A549 (cell line): ENCODE measurements around the gene VSIG2. TPM values are rescaled to one million over a fixed set of nuclear protein-coding genes. Genes with fewer than 3 reads are reported as not detected.

Experiments used
- ATAC-seq, 2 experiments: fragments of 200-7000 bp in 1 of 2; fragments of >200 bp in 1 of 2; cut with Nextera tagmentation in 1 of 2; cut with Tn5 transposase in 1 of 2; 3 replicates each; pipeline versions ENCODE4 v1.8.0 to v1.9.1; 2018 to 2020; ENCODE audit warnings: mild to moderate bottlenecking in 1 of 2, moderate library complexity in 1 of 2
- CTCF ChIA-PET: fragments of 300-600 bp; sonication (Branson Sonifier 250); formaldehyde crosslinking; extraction: SDS; loops from one replicate; lab custom pipeline; 2021; ENCODE audit warnings: antibody characterized with exemption, inconsistent platforms; lab: Yijun Ruan, JAX
- POLR2A ChIA-PET: fragments of 350-600 bp; formaldehyde crosslinking; extraction: SDS; loops from one replicate; lab custom pipeline; 2021; ENCODE audit warnings: antibody characterized with exemption, inconsistent platforms; lab: Yijun Ruan, JAX
- DNase-seq, 2 experiments: peaks; one replicate each; pipeline versions ENCODE4 v3.0.0 to v3.0.0-alpha.2; 2011 to 2016; ENCODE audit warnings: low read depth in 1 of 2, low spot score in 1 of 2
- FAIRE-seq: peaks from 2 replicates; lab custom pipeline; 2011; peaks lifted over from hg19 to GRCh38; lab: Jason Lieb, UNC
- H3K27ac ChIP-seq, 2 experiments: fragments of >200 bp; sonication (Bioruptor Twin); formaldehyde crosslinking; 3 replicates each; pipeline ENCODE4 v1.5.1; 2016 to 2017
- H3K4me1 ChIP-seq: fragments of >200 bp; sonication (Bioruptor Twin); formaldehyde crosslinking; 3 replicates; pipeline ENCODE4 v1.6.1; 2016
- H3K4me2 ChIP-seq: fragments of >200 bp; sonication (Bioruptor Twin); formaldehyde crosslinking; 3 replicates; pipeline ENCODE4 v1.6.1; 2016
- H3K4me3 ChIP-seq: fragments of >200 bp; sonication (Bioruptor Twin); formaldehyde crosslinking; 3 replicates; pipeline ENCODE4 v1.5.1; 2016
- H3K9me3 ChIP-seq: fragments of >200 bp; sonication (Bioruptor Twin); formaldehyde crosslinking; 3 replicates; pipeline ENCODE4 v1.6.1; 2016
- BCL3 ChIP-seq: fragments of >200 bp; sonication (Bioruptor Twin); formaldehyde crosslinking; IDR thresholded peaks from 3 replicates; pipeline ENCODE4 v1.6.1; 2016
- CHD2 ChIP-seq: fragments of 150-350 bp; IDR thresholded peaks from 2 replicates; pipeline ENCODE4 v1.6.1; 2014; ENCODE audit warnings: low read length; ENCODE audit not compliant: partially characterized antibody
- CTCF ChIP-seq: fragments of >200 bp; sonication (Bioruptor Twin); formaldehyde crosslinking; IDR thresholded peaks from 3 replicates; pipeline ENCODE4 v1.5.1; 2016
- KDM1A ChIP-seq: fragments of 200-600 bp; sonication (generic); IDR thresholded peaks from 2 replicates; pipeline ENCODE4 v1.6.1; 2016; ENCODE audit warnings: low read depth, mild to moderate bottlenecking
- NR3C1 ChIP-seq: fragments of >200 bp; sonication (Bioruptor Twin); formaldehyde crosslinking; IDR thresholded peaks from 3 replicates; pipeline ENCODE4 v1.6.1; 2017
- RAD21 ChIP-seq, 2 experiments: fragments of >200 bp in 1 of 2; sonication (Bioruptor Twin) in 1 of 2; formaldehyde crosslinking in 1 of 2; IDR thresholded peaks in 1 of 2; conservative IDR thresholded peaks in 1 of 2; 2 replicates in 1 of 2; 3 replicates in 1 of 2; pipeline ENCODE4 v1.6.1; 2012 to 2018; ENCODE audit warnings: inconsistent platforms in 1 of 2
- REST ChIP-seq: fragments of 200-600 bp; sonication (generic); IDR thresholded peaks from 2 replicates; pipeline ENCODE4 v1.6.1; 2016; ENCODE audit warnings: antibody characterized with exemption, mild to moderate bottlenecking, moderate library complexity
- RNF2 ChIP-seq: fragments of 200-600 bp; sonication (generic); IDR thresholded peaks from 2 replicates; pipeline ENCODE4 v1.6.1; 2016; ENCODE audit warnings: low read depth, mild to moderate bottlenecking, antibody characterized with exemption, moderate library complexity, borderline replicate concordance
- SMC3 ChIP-seq: fragments of >200 bp; sonication (Bioruptor Twin); formaldehyde crosslinking; IDR thresholded peaks from 3 replicates; pipeline ENCODE4 v1.6.1; 2018; ENCODE audit warnings: inconsistent platforms
- USF2 ChIP-seq: fragments of 450-650 bp; IDR thresholded peaks from 2 replicates; pipeline ENCODE4 v1.6.1; 2014; ENCODE audit warnings: antibody characterized with exemption
- ZNF302 ChIP-seq: fragments of 250-450 bp; sonication (Bioruptor Pico); IDR thresholded peaks from 2 replicates; pipeline ENCODE4 v1.9.0; 2021; ENCODE audit warnings: inconsistent platforms, mild to moderate bottlenecking, moderate library complexity
- WGBS: methylation state at CpG from one replicate; pipeline ENCODE4 v1.1.6; 2017; ENCODE audit errors: missing lambda C conversion rate; 5-methylcytosine and 5-hydroxymethylcytosine counted together
- polyA plus RNA-seq, 4 experiments: library from polyadenylated mRNA; depleted of rRNA in 3 of 4; stranded (reverse); fragments of >200 nt; fragmentation: RNase III in 1 of 4; extraction: RNeasy Plus Mini Kit Qiagen cat#74134 plus additional on column Dnase treatment in 1 of 4; gene quantifications; 2 replicates in 3 of 4; 3 replicates in 1 of 4; pipeline ENCODE4 v1.2.3, GENCODE V29; 2011 to 2017

VSIG2 gene
- polyA plus RNA-seq, 2 of the 4 experiments (the other 2 are of a cell fraction), result not detected

DNA sequence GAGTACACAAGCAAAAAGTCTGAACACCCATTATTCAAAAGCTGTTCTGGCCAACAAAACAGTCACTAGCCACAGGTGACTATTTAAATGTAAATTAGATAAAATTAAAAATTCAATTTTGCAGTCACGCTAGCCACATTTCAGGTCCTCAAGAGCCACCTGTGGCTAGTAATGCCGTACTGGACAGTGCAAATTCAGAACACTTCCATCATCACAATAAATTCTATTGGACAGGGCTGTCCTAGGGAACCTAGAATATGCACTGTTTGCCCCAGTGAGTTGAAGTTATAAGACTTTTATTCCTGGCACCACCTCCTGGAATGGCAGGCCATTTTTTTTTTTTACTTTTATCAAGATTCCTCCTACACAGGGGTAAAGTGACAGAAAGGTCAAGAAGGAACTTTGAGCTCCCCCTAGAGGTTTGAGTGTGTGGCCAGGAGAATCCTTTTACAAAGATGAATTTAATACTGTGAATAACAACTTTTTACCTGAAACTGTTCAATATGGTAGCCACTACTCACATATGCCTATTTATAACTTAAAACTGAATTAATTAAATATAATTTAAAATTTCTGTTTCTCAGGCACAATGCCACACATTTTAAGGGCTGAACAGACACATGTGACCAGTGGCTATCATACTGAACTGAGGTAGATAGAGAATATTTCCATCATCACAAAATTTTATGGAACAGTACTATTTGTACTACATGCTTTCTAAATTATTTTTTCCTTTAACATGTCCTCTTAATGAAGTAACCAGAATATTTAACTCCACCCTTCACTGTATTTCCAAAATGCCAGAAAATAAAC lies 41.6 kb upstream of the VSIG2 start:
- Histone ChIP-seq H3K27ac (no peak overlapping the region), H3K4me3 (no peak overlapping the region), H3K9me3 (no peaks in the 10 kb centered on the region), H3K4me1 (peaks cover 31% of the 10 kb centered on the region), H3K4me2 (peak overlapping the region; percentile 49; the same call in 2 of the 3 replicates)
- FAIRE-seq (no peak), ATAC-seq (peak; percentile 59 to 88; a peak in 4 of 6 replicates), DNase-seq (peak; percentile 40 to 62)
- POLR2A ChIA-PET, result interaction anchor here (1.0 kb wide), 1 partner anchor 120 kb away, joined by 3 read pairs; the partner anchor contains the start of genes SIAE and SPA17
- TF ChIP-seq RAD21 (conservative IDR thresholded peaks at IDR 0.05 in 1 of 2, IDR thresholded peaks at IDR 0.05 in 1 of 2), result peak; percentile 65 to 72
- TF ChIP-seq SMC3, result peak; percentile 64
- TF ChIP-seq CTCF, result peak; percentile 70
- no peak for TF ChIP-seq ZNF302 (CRISPR knock-in tag)
- WGBS, result 100% methylated on average over 2 of the region's 2 CpGs
- CTCF ChIA-PET, result interaction anchor here (0.8 to 3.7 kb wide), 28 partner anchors 11 to 348 kb away, joined by 3 to 45 read pairs (median 5); partner anchors contain the start of gene ESAM

- ChIA-PET POLR2A (no interaction called here), CTCF (interaction anchor here (0.7 to 3.5 kb wide), 5 partner anchors 9 to 123 kb away, joined by 3 to 18 read pairs (median 6); no protein-coding TSS in a partner anchor)
- DNase-seq (no peak), FAIRE-seq (no peak), ATAC-seq (no peak)
- no peak overlapping the region for H3K4me2 ChIP-seq
- H3K9me3 ChIP-seq, result no peaks in the 10 kb centered on the region
- H3K4me1 ChIP-seq, result peaks cover 23% of the 10 kb centered on the region
- H3K4me3 ChIP-seq, result no peak overlapping the region
- TF ChIP-seq BCL3, result no peak
- TF ChIP-seq CHD2, result no peak
- TF ChIP-seq RNF2, result no peak
- TF ChIP-seq KDM1A, result no peak
- no peak for TF ChIP-seq USF2
- no peak for TF ChIP-seq NR3C1
- TF ChIP-seq REST, result no peak
- 92% methylated on average over 4 of the region's 4 CpGs for WGBS
- H3K27ac ChIP-seq, result no peak overlapping the region
Observed at GRCh38 chr11:124791626-124792341, 39.7 kb upstream of the VSIG2 start.
